Stomach smooth muscle (tissue), 2 donors: ENCODE measurements around the gene CC2D1A.

ENCODE experiments used
- H3K27ac ChIP-seq: one replicate; pipeline ENCODE4 v1.7.0; 2013; ENCODE audit warnings: mild to moderate bottlenecking, low read length, inconsistent platforms
- H3K27me3 ChIP-seq, 2 donors: one replicate each; pipeline ENCODE4 v1.7.0; 2013; ENCODE audit warnings: low read length in 2 of 2; ENCODE audit not compliant: insufficient read depth in 2 of 2, control insufficient read depth in 1 of 2
- H3K36me3 ChIP-seq, 2 donors: one replicate each; pipeline ENCODE4 v1.7.0; 2013; ENCODE audit warnings: low read length in 2 of 2; ENCODE audit not compliant: control insufficient read depth in 2 of 2, insufficient read depth in 2 of 2
- H3K4me1 ChIP-seq: one replicate; pipeline ENCODE4 v1.7.0; 2013; ENCODE audit warnings: low read length; ENCODE audit not compliant: control insufficient read depth, insufficient read depth
- H3K4me3 ChIP-seq, 2 donors: one replicate each; pipeline ENCODE4 v1.7.0; 2013; ENCODE audit warnings: low read length in 2 of 2
- H3K9ac ChIP-seq, 2 donors: one replicate each; pipeline ENCODE4 v1.7.0; 2013; ENCODE audit warnings: low read length in 2 of 2, mild to moderate bottlenecking in 1 of 2
- H3K9me3 ChIP-seq, 2 donors: one replicate each; pipeline ENCODE4 v1.7.0; 2013; ENCODE audit warnings: low read length in 2 of 2; ENCODE audit not compliant: control insufficient read depth in 2 of 2
- donor health status: healthy.
- donor health status: Pancreatic carcinoma.

The CC2D1A gene

DNA sequence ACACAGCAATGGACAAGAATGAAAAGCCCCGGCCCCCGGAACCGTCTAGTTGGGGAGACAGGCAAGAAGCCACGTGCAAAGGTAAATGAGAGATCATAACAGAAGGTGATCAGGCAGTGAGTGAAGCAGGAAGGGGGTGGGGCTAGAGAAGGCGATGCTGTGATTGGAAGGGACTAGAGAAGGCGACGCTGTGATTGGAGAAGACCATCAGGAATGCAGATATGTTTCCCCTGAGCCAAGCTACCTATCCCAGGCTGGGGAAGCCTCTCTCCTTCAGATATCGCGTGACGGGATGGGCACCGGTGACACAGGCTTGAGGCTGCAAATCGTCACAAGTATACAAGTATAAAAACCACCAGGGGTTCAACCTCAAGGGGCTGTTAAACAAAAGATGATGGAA is 68.1 kb downstream of the CC2D1A start:
- Histone ChIP-seq H3K4me1 (peaks cover 7% of the 10 kb centered on the region), H3K4me3 (no peak overlapping the region), H3K9me3 (no peaks in the 10 kb centered on the region), H3K27me3 (no peaks in the 10 kb centered on the region), H3K27ac (no peak overlapping the region), H3K36me3 (peaks cover 3 to 12% of the 10 kb centered on the region in 2 donors), H3K9ac (no peak overlapping the region)

DNA sequence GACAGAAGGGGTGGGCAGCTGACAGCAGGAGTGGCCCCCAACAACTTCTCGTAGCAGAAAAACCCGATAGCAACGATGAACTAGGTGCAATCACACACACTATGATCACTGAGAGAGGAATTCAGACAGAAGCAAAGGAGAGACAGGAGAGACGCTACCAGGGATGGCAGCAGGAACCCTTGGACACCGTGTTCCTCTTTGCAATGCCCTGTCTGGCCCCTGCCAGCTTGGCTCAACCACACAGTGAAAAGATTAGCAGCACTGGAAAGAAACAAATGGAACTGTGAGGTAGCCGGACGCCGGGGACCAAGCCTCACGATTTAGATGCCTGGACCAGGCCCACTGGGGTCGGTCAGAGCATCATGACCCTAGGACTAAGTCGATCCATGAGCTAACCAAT is 69.9 kb downstream of the CC2D1A start:
- Histone ChIP-seq H3K4me1 (peaks cover 13% of the 10 kb centered on the region), H3K36me3 (peaks cover 3 to 5% of the 10 kb centered on the region in 2 donors), H3K4me3 (no peak overlapping the region), H3K27ac (no peak overlapping the region), H3K9me3 (no peaks in the 10 kb centered on the region), H3K9ac (no peak overlapping the region), H3K27me3 (no peaks in the 10 kb centered on the region)

DNA sequence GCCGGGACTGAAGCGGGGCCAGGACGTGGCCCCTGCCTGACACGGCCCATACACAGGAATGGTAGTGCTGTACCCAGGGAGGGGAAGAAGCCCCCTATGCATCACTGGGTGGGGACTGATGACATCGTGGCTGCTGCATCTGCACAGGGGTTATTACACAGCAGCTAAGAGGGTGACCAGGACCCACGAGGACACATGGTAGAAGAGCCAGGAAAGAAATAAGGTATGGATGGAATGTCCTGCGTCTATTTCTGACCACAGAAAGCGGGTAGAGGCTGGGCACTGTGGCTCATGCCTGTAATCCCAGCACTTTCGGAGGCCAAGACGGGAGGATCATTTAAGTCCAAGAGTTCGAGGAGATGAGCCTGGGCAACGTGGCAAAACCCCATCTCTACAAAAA is 70.4 kb downstream of the CC2D1A start:
- H3K36me3 ChIP-seq = peaks cover 3 to 5% of the 10 kb centered on the region in 2 donors
- no peaks in the 10 kb centered on the region for H3K9me3 ChIP-seq
- H3K4me3 ChIP-seq = no peak overlapping the region
- H3K27me3 ChIP-seq = no peaks in the 10 kb centered on the region
- peaks cover 13% of the 10 kb centered on the region for H3K4me1 ChIP-seq
- no peak overlapping the region for H3K9ac ChIP-seq
- H3K27ac ChIP-seq = no peak overlapping the region

GRCh38 chr19:13977803-13978202 is 71.8 kb downstream of the CC2D1A start:
- Histone ChIP-seq H3K36me3 (peaks cover 3 to 7% of the 10 kb centered on the region in 2 donors), H3K27ac (peak overlapping the region; percentile 24), H3K9me3 (no peaks in the 10 kb centered on the region), H3K4me1 (peaks cover 13% of the 10 kb centered on the region), H3K27me3 (no peaks in the 10 kb centered on the region), H3K9ac (peak overlapping the region; percentile 5 to 22), H3K4me3 (peak overlapping the region in 1 of 2 donors; percentile 63)

GRCh38 chr19:13978351-13979243 is 72.6 kb downstream of the CC2D1A start:
- H3K36me3 ChIP-seq = peaks cover 0 to 4% of the 10 kb centered on the region in 2 donors
- peak overlapping the region; percentile 36 to 53 for H3K9ac ChIP-seq
- H3K4me3 ChIP-seq = peak overlapping the region; percentile 53 to 69
- H3K4me1 ChIP-seq = peaks cover 13% of the 10 kb centered on the region
- no peaks in the 10 kb centered on the region for H3K27me3 ChIP-seq
- no peaks in the 10 kb centered on the region for H3K9me3 ChIP-seq
- H3K27ac ChIP-seq = peak overlapping the region; percentile 24

GRCh38 chr19:13979244-13979615 is 73.2 kb downstream of the CC2D1A start:
- Histone ChIP-seq H3K36me3 (peaks cover 0 to 2% of the 10 kb centered on the region in 2 donors), H3K4me3 (peak overlapping the region; percentile 53 to 69), H3K9ac (peak overlapping the region; percentile 36 to 53), H3K9me3 (no peaks in the 10 kb centered on the region), H3K4me1 (peaks cover 13% of the 10 kb centered on the region), H3K27ac (no peak overlapping the region), H3K27me3 (no peaks in the 10 kb centered on the region)

DNA sequence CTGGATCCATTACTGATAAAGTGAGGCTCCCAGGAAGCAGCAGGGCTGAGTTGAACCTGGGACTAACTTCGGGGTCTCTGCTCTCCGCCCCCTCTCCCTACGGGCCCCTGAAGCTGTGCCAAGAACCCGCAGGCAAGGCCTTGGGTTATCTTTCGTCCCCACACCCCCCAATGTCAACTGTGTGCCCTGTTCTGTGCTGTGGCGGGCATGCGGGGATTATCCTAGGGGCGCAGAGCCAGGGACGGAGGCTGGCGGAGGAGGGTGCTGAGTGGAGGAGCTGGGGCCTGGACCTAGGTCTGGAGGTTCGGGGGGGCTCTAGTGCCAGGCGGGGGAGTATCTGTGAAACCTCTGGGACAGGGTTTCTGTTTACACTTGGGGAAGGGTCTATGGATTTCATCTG is 73.7 kb downstream of the CC2D1A start:
- Histone ChIP-seq H3K4me1 (peaks cover 13% of the 10 kb centered on the region), H3K27me3 (no peaks in the 10 kb centered on the region), H3K9ac (no peak overlapping the region), H3K4me3 (no peak overlapping the region), H3K27ac (no peak overlapping the region), H3K36me3 (peaks cover 0 to 2% of the 10 kb centered on the region in 2 donors), H3K9me3 (no peaks in the 10 kb centered on the region)

DNA sequence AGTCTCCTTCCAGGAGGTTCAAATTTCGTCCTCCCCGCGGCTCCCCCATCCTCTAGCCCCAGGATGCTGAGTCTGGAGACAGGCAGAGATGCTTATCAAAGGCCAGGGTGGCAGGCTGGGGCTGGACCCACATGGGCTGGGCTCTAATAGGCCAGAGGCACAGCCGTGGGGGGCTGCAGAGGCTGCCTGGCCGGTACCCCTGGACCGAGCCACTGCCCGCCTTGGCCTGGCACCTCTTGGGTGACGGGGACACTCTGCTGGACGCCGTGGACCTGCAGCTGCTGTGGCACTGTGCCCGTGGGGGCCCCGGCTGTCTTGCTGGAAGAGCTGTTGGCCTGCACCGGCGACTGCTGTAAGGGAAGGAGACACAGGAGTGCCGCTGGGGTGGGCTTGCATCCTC is 74.3 kb downstream of the CC2D1A start:
- Histone ChIP-seq H3K36me3 (peaks cover 0 to 2% of the 10 kb centered on the region in 2 donors), H3K9me3 (no peaks in the 10 kb centered on the region), H3K9ac (no peak overlapping the region), H3K27me3 (no peaks in the 10 kb centered on the region), H3K27ac (no peak overlapping the region), H3K4me3 (no peak overlapping the region), H3K4me1 (peaks cover 13% of the 10 kb centered on the region)
